GM23338 (cell line): Measurements from ENCODE around the gene APBB1. TPM values are rescaled to one million over a fixed set of nuclear protein-coding genes. Genes with fewer than 3 reads are reported as not detected.

ENCODE experiments used
- ATAC-seq: fragments of 200-7000 bp; cut with Tn5 transposase; 3 replicates; pipeline ENCODE4 v1.9.1; 2020
- DNase-seq: peaks from one replicate; pipeline ENCODE4 v3.0.0-alpha.2; 2015; ENCODE audit warnings: low spot score
- H2AFZ ChIP-seq: fragments of 200-600 bp; sonication (generic); 2 replicates; pipeline ENCODE4 v1.8.0; 2016; ENCODE audit warnings: antibody characterized with exemption, mild to moderate bottlenecking, moderate library complexity
- H3F3A ChIP-seq: fragments of 200-600 bp; sonication (generic); replicated peaks from 2 replicates; pipeline ENCODE4 v1.8.0; 2017; ENCODE audit warnings: antibody characterized with exemption, mixed run types, low read depth
- H3K27ac ChIP-seq: fragments of 200-600 bp; sonication (generic); 2 replicates; pipeline ENCODE4 v1.6.1; 2016; ENCODE audit warnings: low read depth
- H3K27me3 ChIP-seq: fragments of 200-600 bp; sonication (generic); 2 replicates; pipeline ENCODE4 v1.8.0; 2016; ENCODE audit warnings: mild to moderate bottlenecking, mixed run types, moderate library complexity; ENCODE audit not compliant: insufficient read depth
- H3K36me3 ChIP-seq: fragments of 200-600 bp; sonication (generic); 2 replicates; pipeline ENCODE4 v1.8.0; 2016; ENCODE audit warnings: mild to moderate bottlenecking; ENCODE audit not compliant: insufficient read depth
- H3K4me1 ChIP-seq: fragments of 200-600 bp; sonication (generic); 2 replicates; pipeline ENCODE4 v1.8.0; 2016; ENCODE audit warnings: mild to moderate bottlenecking, moderate library complexity; ENCODE audit not compliant: insufficient read depth
- H3K4me2 ChIP-seq: fragments of 200-600 bp; sonication (generic); 2 replicates; pipeline ENCODE4 v1.7.1; 2017; ENCODE audit warnings: mixed run types
- H3K4me3 ChIP-seq: fragments of 200-600 bp; sonication (generic); 2 replicates; pipeline ENCODE4 v1.6.1; 2016; ENCODE audit warnings: mixed run types
- H3K79me2 ChIP-seq: fragments of 200-600 bp; sonication (generic); replicated peaks from 2 replicates; pipeline ENCODE4 v1.8.0; 2017; ENCODE audit warnings: mild to moderate bottlenecking; ENCODE audit not compliant: insufficient read depth
- H3K9me2 ChIP-seq: fragments of 200-600 bp; sonication (generic); 2 replicates; pipeline ENCODE4 v1.8.0; 2017; ENCODE audit not compliant: insufficient read depth
- H4K20me1 ChIP-seq: fragments of 200-600 bp; sonication (generic); replicated peaks from 2 replicates; pipeline ENCODE4 v1.8.0; 2017; ENCODE audit warnings: mild to moderate bottlenecking; ENCODE audit not compliant: insufficient read depth
- H3K27ac Mint-ChIP-seq: 2 replicates; pipeline ENCODE4 v1.8.0; 2020; ENCODE audit warnings: inconsistent platforms, mild to moderate bottlenecking, moderate library complexity, mixed read lengths
- H3K27me3 Mint-ChIP-seq: 3 replicates; pipeline ENCODE4 v1.8.0; 2022; ENCODE audit warnings: low read depth, mild to moderate bottlenecking, moderate library complexity, mixed read lengths, inconsistent platforms; ENCODE audit not compliant: insufficient read depth, poor library complexity
- H3K36me3 Mint-ChIP-seq: 3 replicates; pipeline ENCODE4 v1.8.0; 2021; ENCODE audit warnings: low read depth, mild to moderate bottlenecking, inconsistent platforms, moderate library complexity, mixed read lengths
- H3K4me1 Mint-ChIP-seq: 3 replicates; pipeline ENCODE4 v1.8.0; 2020; ENCODE audit warnings: mild to moderate bottlenecking, inconsistent platforms, mixed read lengths
- H3K4me3 Mint-ChIP-seq: 3 replicates; pipeline ENCODE4 v1.8.0; 2021; ENCODE audit warnings: moderate library complexity, mild to moderate bottlenecking, inconsistent platforms, mixed read lengths
- H3K9me3 Mint-ChIP-seq: 3 replicates; pipeline ENCODE4 v1.8.0; 2020; ENCODE audit warnings: moderate library complexity, mild to moderate bottlenecking, inconsistent platforms, mixed read lengths
- CREB1 ChIP-seq: fragments of 250-450 bp; sonication (Bioruptor Pico); IDR thresholded peaks from 2 replicates; pipeline ENCODE4 v1.5.0; 2020; ENCODE audit warnings: low read depth, mild to moderate bottlenecking, moderate library complexity
- CTCF ChIP-seq, 2 experiments: fragments of 200-600 bp in 1 of 2; sonication (generic) in 1 of 2; conservative IDR thresholded peaks; 2 replicates each; pipeline versions ENCODE4 v1.5.1 to v1.6.1; 2016 to 2017; ENCODE audit warnings: antibody characterized with exemption in 2 of 2, low read depth in 2 of 2, mild to moderate bottlenecking in 2 of 2, moderate library complexity in 1 of 2
- ETS1 ChIP-seq: IDR thresholded peaks from 2 replicates; pipeline ENCODE4 v1.6.1; 2016; ENCODE audit warnings: antibody characterized with exemption
- EZH2 ChIP-seq: fragments of 200-600 bp; sonication (generic); IDR thresholded peaks from one replicate; pipeline ENCODE4 v1.8.0; 2017; ENCODE audit warnings: antibody characterized with exemption, mild to moderate bottlenecking, low read depth; ENCODE audit not compliant: unreplicated experiment
- EZH2phosphoT487 ChIP-seq: fragments of 200-600 bp; sonication (generic); IDR thresholded peaks from one replicate; pipeline ENCODE4 v1.8.1; 2018; ENCODE audit warnings: antibody characterized with exemption; ENCODE audit not compliant: unreplicated experiment
- JUNB ChIP-seq: IDR thresholded peaks from one replicate; pipeline ENCODE4 v1.6.1; 2016; ENCODE audit warnings: antibody characterized with exemption; ENCODE audit not compliant: unreplicated experiment
- POLR2AphosphoS5 ChIP-seq: IDR thresholded peaks from 2 replicates; pipeline ENCODE4 v1.6.1; 2016; ENCODE audit warnings: antibody characterized with exemption, low read depth
- REST ChIP-seq: IDR thresholded peaks from one replicate; pipeline ENCODE4 v1.6.1; 2018; ENCODE audit warnings: antibody characterized with exemption; ENCODE audit not compliant: unreplicated experiment
- STAT1 ChIP-seq: IDR thresholded peaks from one replicate; pipeline ENCODE4 v1.6.1; 2016; ENCODE audit warnings: antibody characterized with exemption; ENCODE audit not compliant: unreplicated experiment
- ZNF114 ChIP-seq: fragments of 250-450 bp; sonication (Bioruptor Pico); IDR thresholded peaks from 2 replicates; pipeline ENCODE4 v1.5.0; 2020; ENCODE audit warnings: mild to moderate bottlenecking, moderate library complexity
- polyA plus RNA-seq: library from polyadenylated mRNA; unstranded; fragments of >200 nt; fragmentation: Nextera tagmentation; extraction: Ambion mirVana; gene quantifications from 2 replicates; pipeline ENCODE4 v1.2.1, GENCODE V29; 2016
- total RNA-seq: library from RNA; depleted of rRNA; stranded (reverse); fragments of >200 nt; shearing (Covaris generic); gene quantifications from 2 replicates; pipeline ENCODE4 v1.2.3, GENCODE V29; 2014

Gene APBB1
- total and polyA plus RNA-seq, 2 experiments from 2014 or later, result 10.6 to 24.7 TPM

GRCh38 chr11:6452219-6452618 lies 33.3 kb upstream of the APBB1 start (continued):
- TF ChIP-seq JUNB, result no peak
- no peak for TF ChIP-seq REST
- no peak for TF ChIP-seq ETS1
- TF ChIP-seq EZH2, result no peak
- no peak for TF ChIP-seq STAT1

GRCh38 chr11:6448574-6448973 lies 29.7 kb upstream of the APBB1 start:
- Histone ChIP-seq H3K79me2 (no peaks in the 10 kb centered on the region), H3K4me2 (no peak overlapping the region), H3K9me2 (no peaks in the 10 kb centered on the region), H3K4me1 (no peaks in the 10 kb centered on the region), H3K27me3 (no peaks in the 10 kb centered on the region), H3F3A (no peaks in the 10 kb centered on the region), H4K20me1 (no peaks in the 10 kb centered on the region), H3K36me3 (0 out of 2 replicates have a peak, but pooled peaks cover 3% of the 10 kb centered on the region), H3K27ac (no peak overlapping the region), H2AFZ (no peak overlapping the region), H3K4me3 (no peak overlapping the region)
- H3K36me3 Mint-ChIP-seq, result no peaks in the 10 kb centered on the region
- H3K27me3 Mint-ChIP-seq, result no peaks in the 10 kb centered on the region
- no peak for ATAC-seq
- H3K4me3 Mint-ChIP-seq, result no peak overlapping the region
- no peak for DNase-seq
- H3K27ac Mint-ChIP-seq, result no peak overlapping the region
- H3K4me1 Mint-ChIP-seq, result no peaks in the 10 kb centered on the region
- no peaks in the 10 kb centered on the region for H3K9me3 Mint-ChIP-seq
- TF ChIP-seq POLR2AphosphoS5 (no peak), CREB1 (CRISPR knock-in tag) (no peak), ZNF114 (CRISPR knock-in tag) (no peak), EZH2 (no peak), EZH2phosphoT487 (no peak), REST (no peak), JUNB (no peak), ETS1 (no peak), CTCF (conservative IDR thresholded peaks at IDR 0.05; ENCODE audit: low read depth in 2 of 2) (no peak), STAT1 (no peak)
